ENCODE data around the gene TMEM140.

Gene TMEM140

GRCh38 chr7:135158141-135158655 is 10.3 kb downstream of the TMEM140 start:
- no peak for DNase-seq (ENCODE audit: low read depth, low spot score)
- H3K27me3 ChIP-seq (ENCODE audit: control insufficient read depth, insufficient read depth, low read length), result no peaks in the 10 kb centered on the region
- H3K27ac ChIP-seq (ENCODE audit: low read length), result no peak overlapping the region
- H3K9me3 ChIP-seq (ENCODE audit: control insufficient read depth, insufficient read depth, low read length), result no peaks in the 10 kb centered on the region
- H3K4me1 ChIP-seq (ENCODE audit: control insufficient read depth, insufficient read depth, low read length), result peaks cover 3% of the 10 kb centered on the region; the same call in 1 of the 2 replicates
- no CpG with 5 or more reads among the region's 1 CpG for WGBS (ENCODE audit: insufficient coverage, insufficient read length)
- peaks cover 2% of the 10 kb centered on the region; the same call in 1 of the 2 replicates for H3K36me3 ChIP-seq (ENCODE audit: control insufficient read depth, insufficient read depth, low read length)
- H3K4me3 ChIP-seq (ENCODE audit: low read length), result no peak overlapping the region

GRCh38 chr7:135158874-135159273 is 11.0 kb downstream of the TMEM140 start:
- Histone ChIP-seq H3K36me3 (ENCODE audit: control insufficient read depth, insufficient read depth, low read length) (peaks cover 2% of the 10 kb centered on the region; the same call in 1 of the 2 replicates), H3K4me1 (ENCODE audit: control insufficient read depth, insufficient read depth, low read length) (peaks cover 3% of the 10 kb centered on the region; the same call in 1 of the 2 replicates)
- WGBS (ENCODE audit: insufficient coverage, insufficient read length), result no CpG with 5 or more reads among the region's 6 CpGs

GRCh38 chr7:135159359-135160085 is 11.7 kb downstream of the TMEM140 start:
- no peak overlapping the region for H3K4me3 ChIP-seq (ENCODE audit: low read length)
- no CpG with 5 or more reads among the region's 2 CpGs for WGBS (ENCODE audit: insufficient coverage, insufficient read length)
- H3K36me3 ChIP-seq (ENCODE audit: control insufficient read depth, insufficient read depth, low read length), result peaks cover 3% of the 10 kb centered on the region; the same call in 1 of the 2 replicates
- peaks cover 3% of the 10 kb centered on the region; the same call in 1 of the 2 replicates for H3K4me1 ChIP-seq (ENCODE audit: control insufficient read depth, insufficient read depth, low read length)
- H3K27me3 ChIP-seq (ENCODE audit: control insufficient read depth, insufficient read depth, low read length), result no peaks in the 10 kb centered on the region
- H3K9me3 ChIP-seq (ENCODE audit: control insufficient read depth, insufficient read depth, low read length), result peaks cover 2% of the 10 kb centered on the region; the same call in 1 of the 2 replicates
- H3K27ac ChIP-seq (ENCODE audit: low read length), result no peak overlapping the region
- no peak for DNase-seq (ENCODE audit: low read depth, low spot score)

More at GRCh38 chr7:135158874-135159273, 11.0 kb downstream of the TMEM140 start:
- Histone ChIP-seq H3K9me3 (ENCODE audit: control insufficient read depth, insufficient read depth, low read length) (peaks cover 2% of the 10 kb centered on the region; the same call in 1 of the 2 replicates), H3K4me3 (ENCODE audit: low read length) (no peak overlapping the region), H3K27me3 (ENCODE audit: control insufficient read depth, insufficient read depth, low read length) (no peaks in the 10 kb centered on the region), H3K27ac (ENCODE audit: low read length) (no peak overlapping the region)
- no peak for DNase-seq (ENCODE audit: low read depth, low spot score)

GRCh38 chr7:135160098-135160857 is 12.4 kb downstream of the TMEM140 start:
- no peak for DNase-seq (ENCODE audit: low read depth, low spot score)
- no peak overlapping the region for H3K4me3 ChIP-seq (ENCODE audit: low read length)
- H3K27me3 ChIP-seq (ENCODE audit: control insufficient read depth, insufficient read depth, low read length), result no peaks in the 10 kb centered on the region
- peaks cover 2% of the 10 kb centered on the region; the same call in 1 of the 2 replicates for H3K9me3 ChIP-seq (ENCODE audit: control insufficient read depth, insufficient read depth, low read length)
- peaks cover 3% of the 10 kb centered on the region; the same call in 1 of the 2 replicates for H3K4me1 ChIP-seq (ENCODE audit: control insufficient read depth, insufficient read depth, low read length)
- no peak overlapping the region for H3K27ac ChIP-seq (ENCODE audit: low read length)
- WGBS (ENCODE audit: insufficient coverage, insufficient read length), result no CpG with 5 or more reads among the region's 5 CpGs
- peaks cover 7% of the 10 kb centered on the region; the same call in 1 of the 2 replicates for H3K36me3 ChIP-seq (ENCODE audit: control insufficient read depth, insufficient read depth, low read length)

- H3K27ac ChIP-seq (ENCODE audit: low read length), result no peak overlapping the region
- peaks cover 2% of the 10 kb centered on the region; the same call in 1 of the 2 replicates for H3K9me3 ChIP-seq (ENCODE audit: control insufficient read depth, insufficient read depth, low read length)
- WGBS (ENCODE audit: insufficient coverage, insufficient read length), result 100% methylated on average over 1 of the region's 9 CpGs
- H3K4me1 ChIP-seq (ENCODE audit: control insufficient read depth, insufficient read depth, low read length), result peaks cover 3% of the 10 kb centered on the region; the same call in 1 of the 2 replicates
- no peak for DNase-seq (ENCODE audit: low read depth, low spot score)
- H3K27me3 ChIP-seq (ENCODE audit: control insufficient read depth, insufficient read depth, low read length), result no peaks in the 10 kb centered on the region
- peaks cover 7% of the 10 kb centered on the region; the same call in 1 of the 2 replicates for H3K36me3 ChIP-seq (ENCODE audit: control insufficient read depth, insufficient read depth, low read length)
- no peak overlapping the region for H3K4me3 ChIP-seq (ENCODE audit: low read length)
These were observed 13.2 kb downstream of the TMEM140 start for GRCh38 chr7:135160858-135161653.

- Histone ChIP-seq H3K9me3 (ENCODE audit: control insufficient read depth, insufficient read depth, low read length) (peaks cover 2% of the 10 kb centered on the region; the same call in 1 of the 2 replicates), H3K4me1 (ENCODE audit: control insufficient read depth, insufficient read depth, low read length) (peaks cover 3% of the 10 kb centered on the region; the same call in 1 of the 2 replicates), H3K4me3 (ENCODE audit: low read length) (no peak overlapping the region), H3K27me3 (ENCODE audit: control insufficient read depth, insufficient read depth, low read length) (no peaks in the 10 kb centered on the region), H3K36me3 (ENCODE audit: control insufficient read depth, insufficient read depth, low read length) (peaks cover 11% of the 10 kb centered on the region; the same call in 1 of the 2 replicates), H3K27ac (ENCODE audit: low read length) (no peak overlapping the region)
- WGBS (ENCODE audit: insufficient coverage, insufficient read length), result 100% methylated on average over 2 of the region's 6 CpGs
- DNase-seq (ENCODE audit: low read depth, low spot score), result no peak
These were observed 13.8 kb downstream of the TMEM140 start for GRCh38 chr7:135161669-135162068.

GRCh38 chr7:135162382-135163001 is 14.6 kb downstream of the TMEM140 start:
- Histone ChIP-seq H3K36me3 (ENCODE audit: control insufficient read depth, insufficient read depth, low read length) (peaks cover 19% of the 10 kb centered on the region), H3K27ac (ENCODE audit: low read length) (no peak overlapping the region), H3K27me3 (ENCODE audit: control insufficient read depth, insufficient read depth, low read length) (no peaks in the 10 kb centered on the region), H3K4me3 (ENCODE audit: low read length) (no peak overlapping the region), H3K9me3 (ENCODE audit: control insufficient read depth, insufficient read depth, low read length) (peaks cover 2% of the 10 kb centered on the region; the same call in 1 of the 2 replicates), H3K4me1 (ENCODE audit: control insufficient read depth, insufficient read depth, low read length) (peaks cover 3% of the 10 kb centered on the region; the same call in 1 of the 2 replicates)
- no CpG with 5 or more reads among the region's 2 CpGs for WGBS (ENCODE audit: insufficient coverage, insufficient read length)
- no peak for DNase-seq (ENCODE audit: low read depth, low spot score)

GRCh38 chr7:135164357-135165061 is 16.6 kb downstream of the TMEM140 start:
- H3K27me3 ChIP-seq (ENCODE audit: control insufficient read depth, insufficient read depth, low read length), result no peaks in the 10 kb centered on the region
- no peak for DNase-seq (ENCODE audit: low read depth, low spot score)
- no peak overlapping the region for H3K4me3 ChIP-seq (ENCODE audit: low read length)
- H3K27ac ChIP-seq (ENCODE audit: low read length), result no peak overlapping the region
- H3K9me3 ChIP-seq (ENCODE audit: control insufficient read depth, insufficient read depth, low read length), result peaks cover 2% of the 10 kb centered on the region; the same call in 1 of the 2 replicates
- peaks cover 24% of the 10 kb centered on the region for H3K36me3 ChIP-seq (ENCODE audit: control insufficient read depth, insufficient read depth, low read length)
- H3K4me1 ChIP-seq (ENCODE audit: control insufficient read depth, insufficient read depth, low read length), result peaks cover 3% of the 10 kb centered on the region; the same call in 1 of the 2 replicates
- no CpG with 5 or more reads among the region's 18 CpGs for WGBS (ENCODE audit: insufficient coverage, insufficient read length)

- WGBS (ENCODE audit: insufficient coverage, insufficient read length), result no CpG with 5 or more reads among the region's 4 CpGs
- no peaks in the 10 kb centered on the region for H3K4me1 ChIP-seq (ENCODE audit: control insufficient read depth, insufficient read depth, low read length)
- no peak overlapping the region for H3K27ac ChIP-seq (ENCODE audit: low read length)
- H3K9me3 ChIP-seq (ENCODE audit: control insufficient read depth, insufficient read depth, low read length), result peaks cover 2% of the 10 kb centered on the region; the same call in 1 of the 2 replicates
- no peak overlapping the region for H3K4me3 ChIP-seq (ENCODE audit: low read length)
- no peaks in the 10 kb centered on the region for H3K27me3 ChIP-seq (ENCODE audit: control insufficient read depth, insufficient read depth, low read length)
- peaks cover 24% of the 10 kb centered on the region for H3K36me3 ChIP-seq (ENCODE audit: control insufficient read depth, insufficient read depth, low read length)
- DNase-seq (ENCODE audit: low read depth, low spot score), result no peak
These were observed 18.0 kb downstream of the TMEM140 start for GRCh38 chr7:135165862-135166261.
